ENCODE data around the gene GJD3.

GRCh38 chr17:40347319-40348135 lies 17.0 kb downstream of the GJD3 start:
- TF ChIP-seq FOS (IDR thresholded peaks at IDR 0.05; ENCODE audit: low read depth, low read length) (no peak), CTCF (conservative IDR thresholded peaks at IDR 0.05; ENCODE audit: low read depth, low read length) (no peak)
